Fibroblast of pulmonary artery (primary cell): Measurements from ENCODE around the gene SIK3.

Source experiments
- DNase-seq: peaks from one replicate; pipeline ENCODE4 v3.0.0-alpha.2; 2010; ENCODE audit warnings: low read depth
- H3K4me3 ChIP-seq: replicated peaks from 2 replicates; pipeline ENCODE4 v1.5.1; 2011; ENCODE audit warnings: low read depth, mild to moderate bottlenecking, control low read depth, low read length, moderate library complexity
- TF ChIP-seq, protein P1 (sequence below): IDR thresholded peaks from 2 replicates; pipeline ENCODE4 v1.5.1; 2011; ENCODE audit warnings: mild to moderate bottlenecking, control low read depth, low read length, inconsistent platforms; ENCODE audit errors: missing control alignments

Gene SIK3

GRCh38 chr11:116936754-116937446 is 161.3 kb downstream of the SIK3 start:
- DNase-seq: no peak
- TF ChIP-seq, protein P1, sequence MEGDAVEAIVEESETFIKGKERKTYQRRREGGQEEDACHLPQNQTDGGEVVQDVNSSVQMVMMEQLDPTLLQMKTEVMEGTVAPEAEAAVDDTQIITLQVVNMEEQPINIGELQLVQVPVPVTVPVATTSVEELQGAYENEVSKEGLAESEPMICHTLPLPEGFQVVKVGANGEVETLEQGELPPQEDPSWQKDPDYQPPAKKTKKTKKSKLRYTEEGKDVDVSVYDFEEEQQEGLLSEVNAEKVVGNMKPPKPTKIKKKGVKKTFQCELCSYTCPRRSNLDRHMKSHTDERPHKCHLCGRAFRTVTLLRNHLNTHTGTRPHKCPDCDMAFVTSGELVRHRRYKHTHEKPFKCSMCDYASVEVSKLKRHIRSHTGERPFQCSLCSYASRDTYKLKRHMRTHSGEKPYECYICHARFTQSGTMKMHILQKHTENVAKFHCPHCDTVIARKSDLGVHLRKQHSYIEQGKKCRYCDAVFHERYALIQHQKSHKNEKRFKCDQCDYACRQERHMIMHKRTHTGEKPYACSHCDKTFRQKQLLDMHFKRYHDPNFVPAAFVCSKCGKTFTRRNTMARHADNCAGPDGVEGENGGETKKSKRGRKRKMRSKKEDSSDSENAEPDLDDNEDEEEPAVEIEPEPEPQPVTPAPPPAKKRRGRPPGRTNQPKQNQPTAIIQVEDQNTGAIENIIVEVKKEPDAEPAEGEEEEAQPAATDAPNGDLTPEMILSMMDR: no peak
- no peak overlapping the region for H3K4me3 ChIP-seq

DNA sequence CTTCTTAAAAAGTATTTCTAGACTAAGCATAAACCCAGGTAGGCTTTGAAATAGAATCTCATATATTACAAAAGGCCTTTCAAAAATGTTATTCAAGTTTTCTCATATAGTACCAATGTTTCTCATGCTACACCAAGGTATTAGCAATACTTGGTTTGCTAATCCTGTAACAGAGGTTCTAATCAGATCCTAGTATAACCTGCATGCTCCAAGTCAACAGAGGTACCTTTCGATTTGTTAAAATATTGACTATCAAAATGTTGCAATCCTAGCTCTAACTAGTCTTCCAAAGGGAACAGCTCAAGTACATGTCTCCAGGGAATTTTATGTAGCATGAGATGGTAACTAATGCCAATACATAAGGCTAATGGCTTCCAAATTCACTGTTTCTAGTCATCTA is 162.7 kb downstream of the SIK3 start:
- DNase-seq: no peak
- TF ChIP-seq, protein P1: no peak
- no peak overlapping the region for H3K4me3 ChIP-seq

DNA sequence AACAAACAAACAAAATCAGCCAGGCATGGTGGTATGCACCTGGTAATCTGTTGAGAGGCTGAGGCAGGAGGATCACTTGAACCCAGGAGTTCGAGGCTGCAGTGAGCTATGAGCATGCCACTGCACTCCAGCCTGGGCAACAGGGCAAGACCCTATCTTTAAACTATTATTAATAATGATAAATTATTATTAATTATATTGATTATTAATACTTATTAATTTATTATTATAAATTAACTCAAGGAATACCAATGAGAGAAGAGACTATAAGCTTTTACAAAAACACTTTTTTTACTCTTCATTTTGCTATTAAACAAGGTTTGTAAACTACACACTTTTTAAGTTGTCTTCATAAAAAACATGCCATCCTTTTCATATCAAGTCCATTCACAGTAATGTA is 163.1 kb downstream of the SIK3 start:
- TF ChIP-seq, protein P1: no peak
- H3K4me3 ChIP-seq: no peak overlapping the region
- no peak for DNase-seq

- TF ChIP-seq, protein P1: no peak
- DNase-seq: no peak
- H3K4me3 ChIP-seq: no peak overlapping the region
These were observed 164.3 kb downstream of the SIK3 start for GRCh38 chr11:116933961-116934360.

- H3K4me3 ChIP-seq: no peak overlapping the region
- TF ChIP-seq, protein P1: no peak
- DNase-seq: no peak
These were observed 166.0 kb downstream of the SIK3 start for GRCh38 chr11:116932181-116932580.

- DNase-seq: peak; percentile 55
- no peak overlapping the region for H3K4me3 ChIP-seq
- TF ChIP-seq, protein P1: no peak
These were observed 166.8 kb downstream of the SIK3 start for GRCh38 chr11:116931206-116931953.

- TF ChIP-seq, protein P1: no peak
- no peak for DNase-seq
- peak overlapping the region; percentile 29 for H3K4me3 ChIP-seq
These were observed 167.6 kb downstream of the SIK3 start for GRCh38 chr11:116930586-116930985.
